Ovary (tissue), 9 donors: Measurements from ENCODE around the gene NUDC. TPM values are rescaled to one million over a fixed set of nuclear protein-coding genes. Genes with fewer than 3 reads are reported as not detected.

ENCODE experiments used
- DNase-seq, 5 donors: peaks; one replicate each; pipeline ENCODE4 v3.0.0-alpha.2; 2019 to 2020
- H3K27ac ChIP-seq, 2 donors: fragments of 200-600 bp; one replicate each; pipeline versions ENCODE4 v1.5.1 to v1.8.0; 2019 to 2022
- H3K27me3 ChIP-seq: fragments of 200-600 bp; one replicate; pipeline ENCODE4 v1.8.0; 2022
- H3K36me3 ChIP-seq: fragments of 200-600 bp; sonication (generic); one replicate; pipeline ENCODE4 v1.5.1; 2019
- H3K4me1 ChIP-seq: one replicate; pipeline ENCODE4 v1.8.1; 2013; ENCODE audit warnings: mild to moderate bottlenecking, moderate library complexity; ENCODE audit not compliant: insufficient read depth
- H3K4me3 ChIP-seq: fragments of 200-600 bp; sonication (generic); one replicate; pipeline ENCODE4 v1.5.1; 2017
- H3K9me3 ChIP-seq, 2 donors: fragments of 200-600 bp in 1 of 2; sonication (generic) in 1 of 2; one replicate each; pipeline versions ENCODE4 v1.5.1 to v1.8.1; 2013 to 2019; ENCODE audit warnings: mild to moderate bottlenecking in 1 of 2, moderate library complexity in 1 of 2
- CTCF ChIP-seq, 3 donors: fragments of 450-650 bp in 2 of 3; fragments of 200-600 bp in 1 of 3; IDR thresholded peaks; one replicate each; pipeline versions ENCODE4 v1.5.1 to v1.8.0; 2016 to 2022; ENCODE audit warnings: antibody characterized with exemption in 3 of 3, mild to moderate bottlenecking in 1 of 3
- EP300 ChIP-seq: sonication (generic); formaldehyde crosslinking; IDR thresholded peaks from one replicate; pipeline ENCODE4 v1.6.1; 2017; ENCODE audit warnings: antibody characterized with exemption
- POLR2A ChIP-seq: fragments of 450-650 bp; IDR thresholded peaks from one replicate; pipeline ENCODE4 v1.6.1; 2017; ENCODE audit warnings: antibody characterized with exemption, mild to moderate bottlenecking, moderate library complexity
- WGBS, 3 donors: extraction: QIAGEN DNeasy Blood & Tissue Kit in 1 of 3; methylation state at CpG; one replicate each; pipeline versions ENCODE4 v1.1.5 to v1.1.7; 2013 to 2017; 5-methylcytosine and 5-hydroxymethylcytosine counted together
- intact Hi-C, 4 donors: fragments of 100-400 bp; cut with DNase I; formaldehyde crosslinking; loops; one replicate each; pipeline versions ENCODE4 v1.11.0 to v1.15.1; 2022 to 2023
- polyA plus RNA-seq, 2 donors: library from polyadenylated mRNA; stranded (reverse); fragments of 200-250 nt in 1 of 2; fragments of 350-450 nt in 1 of 2; fragmentation: Illumina TruSeq in 1 of 2; extraction: RNeasy Lipid Tissue Mini Kit (QIAGEN cat#74804) in 1 of 2; gene quantifications; one replicate each; pipeline ENCODE4 v1.2.3, GENCODE V29; 2013 to 2014
- total RNA-seq, 7 donors: library from RNA; depleted of rRNA in 2 of 7; stranded (reverse); fragments of >200 nt in 2 of 7; fragmentation: NEBNext Ultra II Directional in 3 of 7; extraction: Animal tissue kit (Norgen Biotek cat#: 25700) in 3 of 7; gene quantifications; one replicate each; pipeline versions ENCODE4 v1.1.0 to v1.2.4, GENCODE V29; 2016 to 2023
- donor health status: DM: no; HTN: no; CAD: no; lungs with moderate emphysema.
- donor health status: DM: no; HTN: no; CAD: no.
- donor health status: Bipolar disorder and iron deficiency.
- donor health status: DM: yes; HTN: yes; CAD: no.
- donor health status: DM: no; HTN: no; CAD: no.
- donor health status: DM: yes; HTN: yes; CAD: no.

NUDC gene
- total and polyA plus RNA-seq, 9 donors: 32.8 to 76.7 (median 57.6) TPM

- TF ChIP-seq POLR2A (no peak), EP300 (no peak), CTCF (IDR thresholded peaks at IDR 0.05) (no peak)
- Histone ChIP-seq H3K36me3 (no peaks in the 10 kb centered on the region), H3K4me1 (no peaks in the 10 kb centered on the region), H3K9me3 (no peaks in the 10 kb centered on the region), H3K27ac (no peak overlapping the region), H3K27me3 (no peaks in the 10 kb centered on the region), H3K4me3 (no peak overlapping the region)
- intact Hi-C loops: no loop called here
- WGBS, 3 donors: 66 to 76% (median 70%) methylated on average over 2 of the region's 2 CpGs
- DNase-seq: no peak
Measured at GRCh38 chr1:26978901-26979300, 57.4 kb downstream of the NUDC start.

GRCh38 chr1:26981146-26981846 is 59.8 kb downstream of the NUDC start:
- no peaks in the 10 kb centered on the region for H3K9me3 ChIP-seq
- H3K4me1 ChIP-seq: no peaks in the 10 kb centered on the region
- intact Hi-C loops: no loop called here
- H3K4me3 ChIP-seq: no peak overlapping the region
- H3K36me3 ChIP-seq: no peaks in the 10 kb centered on the region
- DNase-seq: no peak
- no peak overlapping the region for H3K27ac ChIP-seq
- 57 to 62% (median 60%) methylated on average over 3 of the region's 3 CpGs for WGBS, 3 donors
- TF ChIP-seq EP300: no peak
- no peak for TF ChIP-seq CTCF (IDR thresholded peaks at IDR 0.05)
- no peak for TF ChIP-seq POLR2A
- H3K27me3 ChIP-seq: no peaks in the 10 kb centered on the region

GRCh38 chr1:26983863-26984262 is 62.3 kb downstream of the NUDC start:
- Histone ChIP-seq H3K4me1 (no peaks in the 10 kb centered on the region), H3K36me3 (no peaks in the 10 kb centered on the region), H3K9me3 (no peaks in the 10 kb centered on the region), H3K27me3 (no peaks in the 10 kb centered on the region), H3K4me3 (no peak overlapping the region), H3K27ac (no peak overlapping the region)
- TF ChIP-seq POLR2A (no peak), CTCF (IDR thresholded peaks at IDR 0.05) (no peak), EP300 (no peak)
- no peak for DNase-seq
- intact Hi-C loops: no loop called here
- WGBS, 3 donors: 35 to 58% (median 37%) methylated on average over 5 of the region's 5 CpGs

- Histone ChIP-seq H3K27ac (no peak overlapping the region), H3K36me3 (no peaks in the 10 kb centered on the region), H3K4me1 (no peaks in the 10 kb centered on the region), H3K27me3 (no peaks in the 10 kb centered on the region), H3K9me3 (no peaks in the 10 kb centered on the region), H3K4me3 (no peak overlapping the region)
- 70 to 75% (median 70%) methylated on average over 8 of the region's 8 CpGs for WGBS, 3 donors
- intact Hi-C loops: no loop called here
- no peak for DNase-seq
- TF ChIP-seq POLR2A: no peak
- no peak for TF ChIP-seq EP300
- no peak for TF ChIP-seq CTCF (IDR thresholded peaks at IDR 0.05)
Measured at GRCh38 chr1:26984291-26984690, 62.7 kb downstream of the NUDC start.
